ENCODE measurements around the gene RFX4. TPM values are rescaled to one million over a fixed set of nuclear protein-coding genes. Genes with fewer than 3 reads are reported as not detected.

Gene RFX4
- total RNA-seq, 6 donors from 2014 or later, result not detected

- TF ChIP-seq POLR2A (IDR thresholded peaks at IDR 0.05) (no peak), EP300 (IDR thresholded peaks at IDR 0.05) (no peak), CTCF (IDR thresholded peaks at IDR 0.05) (no peak), POLR2AphosphoS5 (IDR thresholded peaks at IDR 0.05) (no peak)
- H3K36me3 ChIP-seq, result no peaks in the 10 kb centered on the region
- peak overlapping the region in 2 of 4 donors; percentile 45 to 77 for H3K27ac ChIP-seq
- WGBS, 2 donors, result 74 to 76% methylated on average over 5 to 6 of the region's 6 CpGs
- no peak overlapping the region for H3K4me3 ChIP-seq
- no peaks in the 10 kb centered on the region for H3K27me3 ChIP-seq
- ATAC-seq (ENCODE audit: low FRiP score in 2 of 2), result no peak
- peaks cover 0 to 27% (median 11%) of the 10 kb centered on the region in 4 donors for H3K4me1 ChIP-seq
- no peaks in the 10 kb centered on the region for H3K9me3 ChIP-seq
- DNase-seq, result peak; percentile 10 to 45
These were observed 175.0 kb downstream of the RFX4 start for GRCh38 chr12:106757623-106758348.

- no peaks in the 10 kb centered on the region for H3K27me3 ChIP-seq
- no peak for DNase-seq
- peaks cover 0 to 27% (median 11%) of the 10 kb centered on the region in 4 donors for H3K4me1 ChIP-seq
- H3K27ac ChIP-seq, result peak overlapping the region in 2 of 4 donors; percentile 45 to 77
- TF ChIP-seq EP300 (IDR thresholded peaks at IDR 0.05) (peak in 1 of 4 donors; percentile 67), POLR2AphosphoS5 (IDR thresholded peaks at IDR 0.05) (no peak)
- H3K4me3 ChIP-seq, result no peak overlapping the region
- H3K36me3 ChIP-seq, result no peaks in the 10 kb centered on the region
- H3K9me3 ChIP-seq, result no peaks in the 10 kb centered on the region
- WGBS, 2 donors, result 74 to 85% methylated on average over 7 of the region's 7 CpGs
- ATAC-seq (ENCODE audit: low FRiP score in 2 of 2), result no peak
These were observed 175.7 kb downstream of the RFX4 start for GRCh38 chr12:106758349-106759110.

GRCh38 chr12:106759526-106760183 is 176.9 kb downstream of the RFX4 start:
- no peaks in the 10 kb centered on the region for H3K36me3 ChIP-seq
- H3K27me3 ChIP-seq, result no peaks in the 10 kb centered on the region
- no peak for TF ChIP-seq POLR2AphosphoS5 (IDR thresholded peaks at IDR 0.05)
- peak overlapping the region; percentile 46 to 77 (median 58) for H3K27ac ChIP-seq
- DNase-seq, result peak in 1 of 2 donors; percentile 33
- H3K4me1 ChIP-seq, result peaks cover 0 to 27% (median 11%) of the 10 kb centered on the region in 4 donors
- WGBS, 2 donors, result 78 to 87% methylated on average over 7 of the region's 7 CpGs
- peak in 1 of 2 donors; percentile 27 for ATAC-seq (ENCODE audit: low FRiP score in 2 of 2)
- H3K4me3 ChIP-seq, result no peak overlapping the region
- H3K9me3 ChIP-seq, result no peaks in the 10 kb centered on the region

DNA sequence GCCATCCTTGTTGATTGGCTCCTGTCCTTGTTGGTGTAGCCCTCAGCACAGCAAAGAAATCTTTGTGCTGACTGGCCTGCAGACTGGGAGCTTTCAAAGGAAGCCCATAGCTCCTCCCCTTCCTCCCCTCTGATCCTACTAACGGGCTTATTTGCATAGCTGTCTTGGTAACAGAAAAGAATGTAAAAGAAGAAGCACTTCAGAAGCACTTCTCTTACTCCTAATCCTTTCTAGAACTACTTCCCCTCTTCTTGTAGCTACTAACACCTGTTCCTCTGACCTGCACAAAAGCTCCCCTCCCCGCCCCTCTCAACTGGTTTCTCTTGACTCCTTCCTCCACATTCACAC is 177.4 kb downstream of the RFX4 start:
- 31 to 32% methylated on average over 2 of the region's 2 CpGs for WGBS, 2 donors
- peaks cover 0 to 31% (median 11%) of the 10 kb centered on the region in 4 donors for H3K4me1 ChIP-seq
- peak overlapping the region; percentile 46 to 77 (median 58) for H3K27ac ChIP-seq

DNA sequence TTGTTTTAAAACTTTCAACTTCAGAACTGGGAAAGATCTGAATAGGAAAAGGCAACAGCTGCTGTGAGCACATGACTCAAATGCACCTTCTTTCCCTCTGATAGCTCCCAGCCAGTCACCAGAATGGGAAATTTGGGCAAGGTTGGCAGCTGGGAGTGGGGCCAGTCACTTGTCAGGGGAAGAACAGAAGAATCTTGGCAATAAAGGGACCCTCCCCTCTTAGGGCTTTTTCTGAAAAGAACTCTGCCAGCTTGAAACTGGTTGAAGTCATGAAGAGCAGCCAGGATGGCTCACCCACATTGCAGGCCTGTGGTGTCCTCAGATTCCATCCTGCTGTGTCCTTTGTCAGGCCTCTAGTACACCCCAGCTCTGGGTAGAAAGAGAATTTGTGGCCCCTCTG is 181.4 kb downstream of the RFX4 start:
- Histone ChIP-seq H3K36me3 (no peaks in the 10 kb centered on the region), H3K27ac (no peak overlapping the region), H3K4me1 (peaks cover 0 to 41% (median 16%) of the 10 kb centered on the region in 4 donors), H3K27me3 (no peaks in the 10 kb centered on the region), H3K4me3 (no peak overlapping the region), H3K9me3 (no peaks in the 10 kb centered on the region)
- no peak for TF ChIP-seq CTCF (IDR thresholded peaks at IDR 0.05)
- TF ChIP-seq POLR2A (IDR thresholded peaks at IDR 0.05), result no peak
- TF ChIP-seq EP300 (IDR thresholded peaks at IDR 0.05), result no peak
- TF ChIP-seq POLR2AphosphoS5 (IDR thresholded peaks at IDR 0.05), result no peak
- DNase-seq (no peak), ATAC-seq (ENCODE audit: low FRiP score in 2 of 2) (no peak)

More for the DNA sequence above, 177.4 kb downstream of the RFX4 start:
- no peak overlapping the region for H3K4me3 ChIP-seq
- no peaks in the 10 kb centered on the region for H3K27me3 ChIP-seq
- peak in 1 of 4 donors; percentile 57 for TF ChIP-seq POLR2A (IDR thresholded peaks at IDR 0.05)
- TF ChIP-seq EP300 (IDR thresholded peaks at IDR 0.05), result no peak
- no peak for TF ChIP-seq CTCF (IDR thresholded peaks at IDR 0.05)
- TF ChIP-seq POLR2AphosphoS5 (IDR thresholded peaks at IDR 0.05), result peak in 1 of 2 donors; percentile 19
- no peaks in the 10 kb centered on the region for H3K9me3 ChIP-seq
- ATAC-seq (ENCODE audit: low FRiP score in 2 of 2) (peak; percentile 81 to 83), DNase-seq (peak in 1 of 2 donors; percentile 59)
- H3K36me3 ChIP-seq, result no peaks in the 10 kb centered on the region

Measured in upper lobe of left lung (tissue), 6 donors.